ENCODE measurements around the gene TASOR.
"Not testable (repeated sequence)": the region's sequence is repeated elsewhere in the genome, so short reads cannot be mapped to it uniquely, and the experiment has no call there.

TASOR gene

DNA sequence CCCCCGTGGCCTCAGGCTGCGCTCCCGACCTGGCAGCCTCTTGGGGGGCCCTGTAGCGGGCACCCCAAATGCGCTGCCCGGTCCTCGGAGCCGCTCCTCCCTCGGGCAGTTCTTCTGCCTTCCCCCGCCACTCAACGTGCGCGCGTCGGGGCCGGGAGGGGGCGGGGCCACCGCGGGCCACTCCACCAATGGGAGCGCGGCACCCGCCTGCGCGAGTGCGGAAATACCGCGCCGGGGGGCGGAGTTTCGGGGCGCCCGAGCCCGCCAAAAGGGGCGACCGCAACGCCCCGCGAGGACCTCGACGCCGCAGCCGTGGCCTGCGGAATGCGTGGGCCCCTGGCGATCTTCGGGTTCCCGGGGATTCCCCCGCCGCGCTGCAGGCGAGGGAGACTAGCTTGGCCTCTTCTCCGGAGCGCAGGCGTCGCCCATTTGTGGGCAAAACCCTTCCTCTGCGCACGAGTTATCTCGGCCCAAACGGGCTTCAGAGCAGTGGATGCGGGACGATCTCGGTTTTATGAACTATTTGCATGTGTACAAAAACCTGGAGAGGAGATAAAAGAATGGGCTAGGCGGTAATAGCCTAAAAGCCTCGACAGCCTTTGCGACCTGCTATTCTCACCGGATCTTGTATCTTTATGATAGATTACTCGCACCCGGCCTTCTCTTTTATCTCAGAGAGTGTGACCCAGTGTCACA is at the start of gene TASOR:
TSS of gene TASOR (minus strand) at position 144 of the 696 bp plus-strand sequence. CDS start 259 bp downstream, outside the sequence.
- DNase-seq (ENCODE audit: low read depth): peak; percentile 90
- peak within 1 kb of the TSS; percentile 97 for H3K9ac ChIP-seq (ENCODE audit: low read length)
- H3K4me3 ChIP-seq (ENCODE audit: low read length): peak within 1 kb of the TSS; percentile 93

DNA sequence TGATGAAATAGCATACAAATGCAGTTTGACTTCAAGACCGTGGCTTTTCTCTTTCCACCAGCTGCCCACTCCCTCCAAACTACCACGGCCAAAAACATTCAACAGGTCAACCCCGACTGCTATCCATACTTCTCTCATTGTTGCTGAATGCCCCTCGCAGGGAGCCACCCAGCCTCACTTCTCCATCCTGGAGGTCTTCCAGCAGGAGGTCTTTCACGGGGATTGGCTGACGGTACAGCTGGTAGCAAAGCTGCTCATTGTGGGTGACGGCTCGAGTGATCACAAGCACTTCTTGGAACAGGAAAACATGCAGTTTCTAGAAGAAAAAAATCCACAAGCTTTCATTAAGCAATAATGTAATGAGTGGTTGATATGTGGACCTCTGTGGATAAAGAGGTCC is 49.0 kb upstream of the TASOR start:
- Histone ChIP-seq H3K27me3 (replicated peaks; ENCODE audit: control insufficient read depth, insufficient read depth, low read length) (no peaks in the 10 kb centered on the region), H3K4me3 (ENCODE audit: low read length) (no peak overlapping the region), H3K9ac (ENCODE audit: low read length) (no peak overlapping the region), H3K4me1 (ENCODE audit: control insufficient read depth, insufficient read depth, low read length) (peaks cover 14% of the 10 kb centered on the region), H3K36me3 (ENCODE audit: control insufficient read depth, insufficient read depth, low read length, severe bottlenecking) (peaks cover 32% of the 10 kb centered on the region), H3K9me3 (ENCODE audit: control insufficient read depth, low read length) (no peaks in the 10 kb centered on the region)
- DNase-seq (ENCODE audit: low read depth): no peak

More for the DNA sequence above, at the start of gene TASOR:
- Histone ChIP-seq H3K9me3 (ENCODE audit: control insufficient read depth, low read length) (no peaks in the 10 kb centered on the region), H3K36me3 (ENCODE audit: control insufficient read depth, insufficient read depth, low read length, severe bottlenecking) (no peaks in the 10 kb centered on the region), H3K4me1 (ENCODE audit: control insufficient read depth, insufficient read depth, low read length) (peaks cover 30% of the 10 kb centered on the region), H3K27me3 (replicated peaks; ENCODE audit: control insufficient read depth, insufficient read depth, low read length) (no peaks in the 10 kb centered on the region)

DNA sequence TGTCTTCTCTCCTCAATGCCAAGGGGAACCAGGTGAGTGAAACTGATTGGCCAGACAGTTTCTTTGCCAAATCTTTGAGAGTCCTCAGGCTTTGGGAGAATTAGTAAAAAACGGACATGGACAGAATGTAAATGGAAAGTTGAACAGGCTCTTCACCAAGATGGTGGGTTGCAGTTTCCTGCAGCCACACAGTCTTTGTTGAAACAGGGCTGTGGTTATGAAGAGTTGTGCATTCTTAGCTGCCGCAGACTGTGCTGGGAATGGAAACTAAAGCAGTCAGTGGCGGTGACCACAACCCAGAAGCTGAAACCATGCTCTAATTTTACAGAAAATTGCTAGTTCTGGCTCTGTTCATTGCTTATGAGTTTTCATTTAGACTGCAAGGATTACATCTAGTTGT is 42.1 kb upstream of the TASOR start:
- Histone ChIP-seq H3K27me3 (replicated peaks; ENCODE audit: control insufficient read depth, insufficient read depth, low read length) (no peaks in the 10 kb centered on the region), H3K4me1 (ENCODE audit: control insufficient read depth, insufficient read depth, low read length) (peaks cover 14% of the 10 kb centered on the region), H3K36me3 (ENCODE audit: control insufficient read depth, insufficient read depth, low read length, severe bottlenecking) (peaks cover 27% of the 10 kb centered on the region), H3K4me3 (ENCODE audit: low read length) (no peak overlapping the region), H3K9me3 (ENCODE audit: control insufficient read depth, low read length) (no peaks in the 10 kb centered on the region), H3K9ac (ENCODE audit: low read length) (no peak overlapping the region)
- no peak for DNase-seq (ENCODE audit: low read depth)

DNA sequence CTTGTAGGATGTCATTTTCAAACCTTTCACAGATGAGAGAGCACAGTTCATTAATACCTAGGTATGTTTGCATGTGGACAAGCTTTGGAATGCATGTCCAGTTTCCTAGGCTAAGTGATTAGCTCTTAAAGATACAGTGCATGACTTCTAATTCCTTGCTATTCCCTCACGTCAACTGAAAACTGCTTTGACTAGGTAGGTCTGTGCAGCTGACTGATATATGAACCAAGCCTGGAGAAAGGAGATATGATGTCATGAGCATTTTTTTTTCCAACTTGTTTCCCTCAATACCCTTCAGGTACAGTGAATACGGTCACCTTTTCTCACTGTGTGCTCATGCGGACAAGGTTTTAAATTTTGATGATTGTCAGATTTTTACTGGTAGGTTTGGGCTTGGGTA is 41.6 kb upstream of the TASOR start:
- Histone ChIP-seq H3K27me3 (replicated peaks; ENCODE audit: control insufficient read depth, insufficient read depth, low read length) (no peaks in the 10 kb centered on the region), H3K4me3 (ENCODE audit: low read length) (no peak overlapping the region), H3K9ac (ENCODE audit: low read length) (no peak overlapping the region), H3K36me3 (ENCODE audit: control insufficient read depth, insufficient read depth, low read length, severe bottlenecking) (peaks cover 27% of the 10 kb centered on the region), H3K4me1 (ENCODE audit: control insufficient read depth, insufficient read depth, low read length) (peaks cover 14% of the 10 kb centered on the region), H3K9me3 (ENCODE audit: control insufficient read depth, low read length) (no peaks in the 10 kb centered on the region)
- DNase-seq (ENCODE audit: low read depth): no peak

DNA sequence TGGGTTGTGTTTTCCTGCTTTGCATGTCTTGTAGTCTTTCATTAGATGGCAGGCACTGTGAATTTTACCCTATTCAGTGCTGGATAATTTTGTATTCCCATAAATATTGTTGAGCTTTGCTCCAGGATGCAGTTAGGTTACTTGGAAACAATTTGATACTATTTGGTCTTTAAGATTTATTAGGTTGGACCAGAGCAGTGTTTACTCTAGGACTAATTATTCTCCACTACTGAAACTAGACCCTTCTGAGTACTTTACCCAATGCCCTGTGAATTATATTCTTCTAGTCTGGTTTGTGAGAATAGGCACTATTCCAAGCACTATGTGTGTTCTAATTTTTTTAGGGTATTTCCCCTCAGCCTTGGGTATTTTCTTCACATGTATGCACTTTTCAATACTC is 37.8 kb upstream of the TASOR start:
- H3K36me3 ChIP-seq (ENCODE audit: control insufficient read depth, insufficient read depth, low read length, severe bottlenecking): peaks cover 7% of the 10 kb centered on the region
- DNase-seq (ENCODE audit: low read depth): no peak

GRCh38 chr3:56718809-56719208 is 35.7 kb upstream of the TASOR start:
- H3K4me3 ChIP-seq (ENCODE audit: low read length); H3K27me3 ChIP-seq (replicated peaks; ENCODE audit: control insufficient read depth, insufficient read depth, low read length); DNase-seq (ENCODE audit: low read depth); H3K4me1 ChIP-seq (ENCODE audit: control insufficient read depth, insufficient read depth, low read length); H3K9ac ChIP-seq (ENCODE audit: low read length); H3K36me3 ChIP-seq (ENCODE audit: control insufficient read depth, insufficient read depth, low read length, severe bottlenecking); H3K9me3 ChIP-seq (ENCODE audit: control insufficient read depth, low read length): not testable (repeated sequence)

More for the DNA sequence above, 37.8 kb upstream of the TASOR start:
- H3K4me1 ChIP-seq (ENCODE audit: control insufficient read depth, insufficient read depth, low read length): no peaks in the 10 kb centered on the region
- no peak overlapping the region for H3K9ac ChIP-seq (ENCODE audit: low read length)
- no peaks in the 10 kb centered on the region for H3K9me3 ChIP-seq (ENCODE audit: control insufficient read depth, low read length)
- no peak overlapping the region for H3K4me3 ChIP-seq (ENCODE audit: low read length)
- no peaks in the 10 kb centered on the region for H3K27me3 ChIP-seq (replicated peaks; ENCODE audit: control insufficient read depth, insufficient read depth, low read length)

GRCh38 chr3:56711344-56711743 is 28.3 kb upstream of the TASOR start:
- Histone ChIP-seq H3K4me3 (ENCODE audit: low read length) (no peak overlapping the region), H3K9ac (ENCODE audit: low read length) (no peak overlapping the region), H3K4me1 (ENCODE audit: control insufficient read depth, insufficient read depth, low read length) (no peaks in the 10 kb centered on the region), H3K36me3 (ENCODE audit: control insufficient read depth, insufficient read depth, low read length, severe bottlenecking) (no peaks in the 10 kb centered on the region), H3K27me3 (replicated peaks; ENCODE audit: control insufficient read depth, insufficient read depth, low read length) (no peaks in the 10 kb centered on the region), H3K9me3 (ENCODE audit: control insufficient read depth, low read length) (peaks cover 4% of the 10 kb centered on the region)
- DNase-seq (ENCODE audit: low read depth): no peak

DNA sequence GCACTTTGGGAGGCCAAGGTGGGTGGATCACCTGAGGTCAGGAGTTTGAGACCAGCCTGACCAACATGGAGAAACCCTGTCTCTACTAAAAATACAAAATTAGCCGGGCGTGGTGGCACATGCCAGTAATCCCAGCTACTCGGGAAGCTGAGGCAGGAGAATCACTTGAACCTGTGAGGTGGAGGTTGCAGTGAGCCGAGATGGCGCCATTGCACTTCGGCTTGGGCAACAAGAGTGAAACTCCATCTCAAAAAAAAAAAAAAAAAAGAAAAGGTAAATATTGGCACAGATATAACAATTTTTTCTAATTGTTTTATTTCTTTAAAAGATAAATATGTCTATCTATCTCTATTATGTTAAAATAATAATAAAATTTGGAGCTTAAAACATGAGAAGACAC is 24.3 kb upstream of the TASOR start:
- H3K4me1 ChIP-seq (ENCODE audit: control insufficient read depth, insufficient read depth, low read length); H3K27me3 ChIP-seq (replicated peaks; ENCODE audit: control insufficient read depth, insufficient read depth, low read length); H3K9ac ChIP-seq (ENCODE audit: low read length); H3K9me3 ChIP-seq (ENCODE audit: control insufficient read depth, low read length); H3K4me3 ChIP-seq (ENCODE audit: low read length); H3K36me3 ChIP-seq (ENCODE audit: control insufficient read depth, insufficient read depth, low read length, severe bottlenecking); DNase-seq (ENCODE audit: low read depth): not testable (repeated sequence)

DNA sequence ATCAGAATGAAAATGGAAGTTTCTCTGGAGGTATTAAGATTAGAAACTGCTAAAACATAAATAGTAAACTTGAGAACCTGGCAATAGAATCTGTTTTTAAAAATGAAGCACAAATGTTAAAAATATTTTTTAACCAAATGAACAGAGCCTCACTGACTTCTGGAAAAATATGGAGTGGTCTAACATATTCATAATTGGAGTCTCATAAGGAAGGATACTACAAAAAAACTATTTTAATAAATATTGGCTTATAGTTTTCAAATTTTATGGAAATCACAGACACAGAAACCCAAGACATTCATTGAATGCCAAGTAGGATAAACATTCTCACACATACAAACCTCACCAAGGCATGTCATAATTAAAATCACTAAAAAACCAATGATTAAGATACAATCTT is 23.6 kb upstream of the TASOR start:
- H3K9ac ChIP-seq (ENCODE audit: low read length): no peak overlapping the region
- H3K36me3 ChIP-seq (ENCODE audit: control insufficient read depth, insufficient read depth, low read length, severe bottlenecking): no peaks in the 10 kb centered on the region
- H3K4me1 ChIP-seq (ENCODE audit: control insufficient read depth, insufficient read depth, low read length): no peaks in the 10 kb centered on the region
- peaks cover 4% of the 10 kb centered on the region for H3K9me3 ChIP-seq (ENCODE audit: control insufficient read depth, low read length)
- no peak for DNase-seq (ENCODE audit: low read depth)
- no peaks in the 10 kb centered on the region for H3K27me3 ChIP-seq (replicated peaks; ENCODE audit: control insufficient read depth, insufficient read depth, low read length)
- no peak overlapping the region for H3K4me3 ChIP-seq (ENCODE audit: low read length)

- Histone ChIP-seq H3K9me3 (ENCODE audit: control insufficient read depth, low read length) (peaks cover 4% of the 10 kb centered on the region), H3K4me1 (ENCODE audit: control insufficient read depth, insufficient read depth, low read length) (no peaks in the 10 kb centered on the region), H3K27me3 (replicated peaks; ENCODE audit: control insufficient read depth, insufficient read depth, low read length) (no peaks in the 10 kb centered on the region), H3K4me3 (ENCODE audit: low read length) (no peak overlapping the region), H3K36me3 (ENCODE audit: control insufficient read depth, insufficient read depth, low read length, severe bottlenecking) (no peaks in the 10 kb centered on the region), H3K9ac (ENCODE audit: low read length) (no peak overlapping the region)
- DNase-seq (ENCODE audit: low read depth): no peak
These were observed 21.6 kb upstream of the TASOR start for GRCh38 chr3:56704706-56705105.

DNA sequence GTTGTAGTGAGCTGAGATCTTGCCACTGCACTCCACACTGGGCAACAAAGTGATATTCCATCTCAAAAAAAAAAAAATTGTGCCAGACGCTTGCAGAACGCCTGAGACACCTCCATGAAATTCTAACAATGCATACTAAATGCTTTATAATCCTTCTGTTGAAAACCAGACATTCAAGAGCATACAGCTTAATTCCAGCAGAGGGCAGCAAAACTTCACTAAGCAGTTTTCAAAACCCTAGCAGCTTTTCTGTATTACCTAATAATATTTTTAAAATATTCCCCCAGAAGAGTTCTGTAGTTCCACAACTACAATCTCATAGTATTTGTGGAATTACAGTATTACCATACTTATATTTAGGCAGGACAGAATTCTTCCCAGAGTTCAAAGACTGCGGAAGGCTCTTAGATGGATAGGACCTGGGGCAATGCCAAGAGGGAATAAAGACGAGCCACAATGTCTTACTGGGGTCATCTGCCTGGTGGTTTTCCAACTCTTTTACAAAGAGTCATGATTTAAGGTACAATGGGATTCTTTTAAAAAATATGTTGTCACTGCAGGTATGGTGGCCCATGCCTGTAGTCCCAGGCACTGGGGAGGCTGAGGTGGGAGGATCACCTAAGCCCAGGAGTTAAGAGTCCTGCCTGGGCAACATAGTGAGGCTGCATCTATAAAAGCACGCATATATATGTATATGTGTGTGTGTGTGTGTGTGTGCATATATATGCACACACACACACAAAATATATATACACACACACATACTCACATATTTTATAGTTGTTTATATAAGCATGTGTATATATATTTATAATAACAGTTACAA is 19.6 kb upstream of the TASOR start:
- peak; percentile 90 for DNase-seq (ENCODE audit: low read depth)
- Histone ChIP-seq H3K27me3 (replicated peaks; ENCODE audit: control insufficient read depth, insufficient read depth, low read length) (no peaks in the 10 kb centered on the region), H3K36me3 (ENCODE audit: control insufficient read depth, insufficient read depth, low read length, severe bottlenecking) (no peaks in the 10 kb centered on the region), H3K4me3 (ENCODE audit: low read length) (no peak overlapping the region), H3K9ac (ENCODE audit: low read length) (no peak overlapping the region), H3K4me1 (ENCODE audit: control insufficient read depth, insufficient read depth, low read length) (no peaks in the 10 kb centered on the region), H3K9me3 (ENCODE audit: control insufficient read depth, low read length) (peaks cover 4% of the 10 kb centered on the region)

All from adipocyte (in vitro differentiated cells).